ENCODE measurements around the gene ARHGAP8.

The ARHGAP8 gene

DNA sequence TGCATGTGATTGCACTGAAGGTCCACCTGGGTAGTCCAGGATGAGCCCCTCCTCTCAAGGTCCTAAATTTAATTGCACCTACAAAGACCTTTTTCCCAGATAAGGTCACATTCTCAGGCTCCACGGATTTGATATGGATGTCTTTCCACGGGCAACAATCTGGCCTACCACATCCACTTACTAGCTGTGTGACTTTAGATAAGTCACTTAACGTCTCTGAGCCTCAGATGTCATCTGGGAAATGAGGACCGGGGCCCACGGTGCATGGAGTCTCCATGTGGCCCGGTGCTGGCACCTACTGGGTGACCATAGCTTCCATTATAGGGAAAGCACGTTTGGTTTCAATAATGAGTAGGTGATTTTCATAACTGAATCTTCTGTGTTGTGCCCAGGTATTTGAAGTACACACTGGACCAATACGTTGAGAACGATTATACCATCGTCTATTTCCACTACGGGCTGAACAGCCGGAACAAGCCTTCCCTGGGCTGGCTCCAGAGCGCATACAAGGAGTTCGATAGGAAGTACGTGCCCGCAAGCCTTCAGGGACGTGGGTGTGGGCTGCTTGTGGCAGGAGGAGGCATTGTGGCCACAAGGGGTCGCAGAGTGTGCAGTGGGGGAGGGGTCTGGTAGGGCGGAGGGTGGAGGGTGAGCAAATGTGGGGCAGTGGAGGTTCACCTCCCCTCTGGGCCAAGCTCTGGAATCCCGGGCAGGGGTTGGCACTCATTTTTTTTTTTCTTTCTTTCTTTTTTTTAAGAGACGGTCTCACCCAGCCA is 55.7 kb downstream of the ARHGAP8 start:
- Mint-ChIP-seq H3K27ac (no peak overlapping the region), H3K36me3 (ENCODE audit: low read depth) (no peaks in the 10 kb centered on the region), H3K9me3 (no peaks in the 10 kb centered on the region), H3K4me3 (no peak overlapping the region), H3K27me3 (peaks cover 4% of the 10 kb centered on the region), H3K4me1 (ENCODE audit: low read depth) (no peaks in the 10 kb centered on the region)

DNA sequence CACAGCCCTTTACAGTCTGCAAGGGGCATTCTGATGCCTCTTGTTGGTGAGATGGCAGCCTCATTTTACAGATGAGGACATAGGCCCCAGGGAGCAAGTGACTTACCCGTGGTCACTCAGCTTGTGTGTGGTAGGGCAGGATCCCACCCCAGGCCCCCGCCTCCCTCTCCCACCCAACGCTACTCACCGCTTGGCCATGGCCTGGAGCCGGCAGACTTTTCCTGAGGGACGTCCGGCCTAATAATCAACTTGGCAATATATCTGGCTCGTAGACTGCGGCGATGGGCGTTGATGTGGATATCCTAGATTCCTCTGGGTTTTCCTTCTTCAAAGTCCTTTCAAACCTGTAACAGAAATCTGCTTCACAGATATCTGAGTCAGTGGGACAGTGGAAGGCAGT is 57.1 kb downstream of the ARHGAP8 start:
- H3K4me1 Mint-ChIP-seq (ENCODE audit: low read depth): no peaks in the 10 kb centered on the region
- no peak overlapping the region for H3K4me3 Mint-ChIP-seq
- H3K27ac Mint-ChIP-seq: no peak overlapping the region
- peaks cover 4% of the 10 kb centered on the region for H3K27me3 Mint-ChIP-seq
- H3K9me3 Mint-ChIP-seq: no peaks in the 10 kb centered on the region
- no peaks in the 10 kb centered on the region for H3K36me3 Mint-ChIP-seq (ENCODE audit: low read depth)

DNA sequence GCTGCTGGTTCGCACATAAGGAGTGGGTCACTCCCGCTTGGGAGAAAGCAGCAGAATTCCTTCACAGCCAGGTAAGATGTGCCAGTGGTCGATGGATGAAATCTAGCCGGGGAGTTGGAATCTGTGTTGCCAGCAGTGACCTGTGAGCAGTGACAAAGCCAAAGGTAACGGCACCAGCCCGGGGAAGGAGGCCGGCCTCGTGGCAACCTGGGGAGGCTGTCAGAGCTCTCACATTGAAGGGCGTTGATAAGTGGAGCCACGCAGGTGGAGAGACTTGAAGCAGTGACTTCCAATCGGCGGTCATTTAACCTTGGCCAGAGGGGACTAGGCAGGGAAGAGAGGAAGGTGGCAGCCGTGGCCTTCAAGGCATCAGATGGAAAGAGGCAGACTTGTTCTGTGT is 58.8 kb downstream of the ARHGAP8 start:
- peaks cover 2% of the 10 kb centered on the region for H3K27me3 Mint-ChIP-seq
- H3K36me3 Mint-ChIP-seq (ENCODE audit: low read depth): no peaks in the 10 kb centered on the region
- H3K4me1 Mint-ChIP-seq (ENCODE audit: low read depth): no peaks in the 10 kb centered on the region
- H3K9me3 Mint-ChIP-seq: no peaks in the 10 kb centered on the region
- H3K4me3 Mint-ChIP-seq: no peak overlapping the region
- H3K27ac Mint-ChIP-seq: no peak overlapping the region

DNA sequence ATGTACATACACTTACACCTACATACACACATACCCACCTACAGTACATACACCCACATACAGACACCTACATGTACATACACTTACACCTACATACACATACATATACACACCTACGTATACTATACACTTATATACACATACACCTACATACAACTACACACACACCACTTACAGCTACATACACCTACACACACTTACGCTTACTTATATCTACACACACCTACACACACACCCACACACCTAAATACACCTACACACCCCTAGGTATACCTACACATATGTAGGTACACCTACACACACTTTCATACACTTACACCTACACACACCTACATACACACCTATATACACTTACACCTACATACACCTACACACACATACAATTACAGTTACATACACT is 61.0 kb downstream of the ARHGAP8 start:
- no peaks in the 10 kb centered on the region for H3K27me3 Mint-ChIP-seq
- H3K36me3 Mint-ChIP-seq (ENCODE audit: low read depth): no peaks in the 10 kb centered on the region
- no peaks in the 10 kb centered on the region for H3K9me3 Mint-ChIP-seq
- no peak overlapping the region for H3K4me3 Mint-ChIP-seq
- no peaks in the 10 kb centered on the region for H3K4me1 Mint-ChIP-seq (ENCODE audit: low read depth)
- H3K27ac Mint-ChIP-seq: no peak overlapping the region

DNA sequence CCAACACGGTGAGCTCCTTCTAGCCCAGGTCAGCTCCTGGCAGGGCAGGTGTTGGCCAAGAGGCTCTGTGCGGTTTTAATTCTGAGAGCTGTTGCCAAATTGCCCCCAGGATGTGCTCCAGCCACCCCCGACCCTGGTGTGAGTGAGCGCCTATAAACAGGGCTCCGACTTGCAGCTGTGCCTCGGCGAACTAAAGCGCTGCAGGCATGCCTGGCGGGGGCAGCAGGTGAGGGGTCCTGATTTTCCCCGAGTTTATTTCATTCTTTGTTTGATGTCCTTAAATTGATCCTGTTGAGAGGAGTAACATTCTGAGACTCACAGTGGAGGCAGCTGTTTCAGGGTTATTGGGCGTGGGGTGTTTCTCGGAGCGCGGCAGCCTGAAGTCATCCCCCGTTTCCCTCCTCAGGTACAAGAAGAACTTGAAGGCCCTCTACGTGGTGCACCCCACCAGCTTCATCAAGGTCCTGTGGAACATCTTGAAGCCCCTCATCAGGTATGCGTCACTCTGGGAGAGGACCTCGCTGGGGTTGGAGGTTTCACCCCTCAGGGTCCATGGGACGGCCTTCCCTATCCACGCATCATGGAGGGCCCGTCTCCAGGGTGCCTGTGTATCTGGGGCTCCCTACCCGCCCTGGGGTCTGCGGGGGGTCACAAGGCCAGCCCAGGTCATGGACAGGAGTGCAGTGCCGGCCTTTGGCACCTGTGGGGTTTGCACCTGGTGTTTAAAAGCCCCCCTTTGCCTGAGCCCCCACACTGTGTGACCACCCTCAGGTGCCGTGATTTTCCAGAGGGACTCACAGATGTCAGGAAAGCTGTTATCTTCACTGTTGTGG is 62.1 kb downstream of the ARHGAP8 start:
- H3K4me3 Mint-ChIP-seq: no peak overlapping the region
- no peaks in the 10 kb centered on the region for H3K9me3 Mint-ChIP-seq
- no peaks in the 10 kb centered on the region for H3K36me3 Mint-ChIP-seq (ENCODE audit: low read depth)
- no peak overlapping the region for H3K27ac Mint-ChIP-seq
- H3K27me3 Mint-ChIP-seq: no peaks in the 10 kb centered on the region
- no peaks in the 10 kb centered on the region for H3K4me1 Mint-ChIP-seq (ENCODE audit: low read depth)

GRCh38 chr22:44815099-44816070 is 63.0 kb downstream of the ARHGAP8 start:
- Mint-ChIP-seq H3K36me3 (ENCODE audit: low read depth) (no peaks in the 10 kb centered on the region), H3K27me3 (no peaks in the 10 kb centered on the region), H3K9me3 (no peaks in the 10 kb centered on the region), H3K4me1 (ENCODE audit: low read depth) (no peaks in the 10 kb centered on the region), H3K27ac (no peak overlapping the region), H3K4me3 (no peak overlapping the region)

- H3K27ac Mint-ChIP-seq: no peak overlapping the region
- no peaks in the 10 kb centered on the region for H3K9me3 Mint-ChIP-seq
- no peaks in the 10 kb centered on the region for H3K4me1 Mint-ChIP-seq (ENCODE audit: low read depth)
- H3K4me3 Mint-ChIP-seq: no peak overlapping the region
- H3K27me3 Mint-ChIP-seq: no peaks in the 10 kb centered on the region
- H3K36me3 Mint-ChIP-seq (ENCODE audit: low read depth): no peaks in the 10 kb centered on the region
Measured at GRCh38 chr22:44816141-44816540, 63.8 kb downstream of the ARHGAP8 start.

- no peaks in the 10 kb centered on the region for H3K36me3 Mint-ChIP-seq (ENCODE audit: low read depth)
- no peaks in the 10 kb centered on the region for H3K4me1 Mint-ChIP-seq (ENCODE audit: low read depth)
- H3K27me3 Mint-ChIP-seq: no peaks in the 10 kb centered on the region
- H3K9me3 Mint-ChIP-seq: no peaks in the 10 kb centered on the region
- no peak overlapping the region for H3K4me3 Mint-ChIP-seq
- H3K27ac Mint-ChIP-seq: no peak overlapping the region
Measured at GRCh38 chr22:44818727-44819126, 66.4 kb downstream of the ARHGAP8 start.

GRCh38 chr22:44819966-44820631 is 67.7 kb downstream of the ARHGAP8 start:
- Mint-ChIP-seq H3K27me3 (no peaks in the 10 kb centered on the region), H3K36me3 (ENCODE audit: low read depth) (no peaks in the 10 kb centered on the region), H3K4me1 (ENCODE audit: low read depth) (no peaks in the 10 kb centered on the region), H3K9me3 (no peaks in the 10 kb centered on the region), H3K4me3 (no peak overlapping the region), H3K27ac (no peak overlapping the region)

DNA sequence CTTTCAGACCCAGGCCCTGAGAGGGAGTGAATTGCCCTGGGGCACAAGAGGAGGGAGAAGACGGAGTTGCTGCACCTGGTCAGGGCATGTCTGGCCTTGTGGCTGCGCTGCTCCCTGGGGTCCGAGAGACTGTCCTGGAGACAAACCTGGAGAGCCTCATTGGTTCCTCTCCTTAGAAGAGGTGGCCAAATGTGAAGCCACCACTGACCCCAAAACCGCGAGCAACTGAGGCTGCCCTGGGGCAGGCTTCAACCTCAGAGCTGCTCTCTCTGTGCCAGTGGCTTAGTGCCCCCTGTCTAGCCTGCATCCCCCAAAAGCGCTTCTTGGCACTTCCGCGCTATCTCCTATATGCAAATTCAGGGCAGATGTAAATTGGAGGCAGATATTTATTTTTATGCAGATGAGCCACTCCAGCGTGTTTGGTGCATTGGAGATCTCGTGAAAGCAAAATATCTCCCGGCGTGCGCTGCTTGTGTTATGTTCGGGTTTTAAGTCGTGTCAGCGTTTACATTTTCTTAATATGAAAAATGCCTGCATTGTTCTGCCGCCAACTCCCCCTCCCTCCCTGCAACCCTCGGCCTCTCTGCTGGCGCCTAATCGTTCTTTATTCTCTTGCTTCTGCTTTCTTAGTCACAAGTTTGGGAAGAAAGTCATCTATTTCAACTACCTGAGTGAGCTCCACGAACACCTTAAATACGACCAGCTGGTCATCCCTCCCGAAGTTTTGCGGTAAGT is 69.5 kb downstream of the ARHGAP8 start:
- Mint-ChIP-seq H3K27ac (no peak overlapping the region), H3K9me3 (no peaks in the 10 kb centered on the region), H3K27me3 (peaks cover 2% of the 10 kb centered on the region), H3K36me3 (ENCODE audit: low read depth) (no peaks in the 10 kb centered on the region), H3K4me1 (ENCODE audit: low read depth) (no peaks in the 10 kb centered on the region), H3K4me3 (no peak overlapping the region)

DNA sequence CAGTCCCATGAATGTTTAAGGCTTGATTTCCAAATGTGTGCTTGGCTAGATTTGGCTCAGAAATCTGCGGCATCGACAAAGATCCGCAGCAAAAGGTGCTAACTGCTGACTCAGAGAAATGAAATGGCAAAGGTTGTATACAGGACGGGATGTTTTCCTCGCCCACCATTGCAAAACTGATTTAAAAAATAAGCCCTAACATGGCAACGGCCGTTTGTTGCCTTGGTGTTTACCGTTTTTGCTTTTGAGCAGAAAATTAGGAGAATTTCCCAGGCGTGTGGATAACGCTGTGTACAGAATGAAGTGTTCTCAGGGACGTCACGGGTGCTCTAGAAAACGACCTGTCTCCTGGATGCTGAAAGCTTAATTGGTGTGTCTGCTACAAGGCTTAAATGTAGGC is 70.2 kb downstream of the ARHGAP8 start:
- Mint-ChIP-seq H3K27me3 (peaks cover 4% of the 10 kb centered on the region), H3K4me3 (no peak overlapping the region), H3K27ac (no peak overlapping the region), H3K36me3 (ENCODE audit: low read depth) (no peaks in the 10 kb centered on the region), H3K9me3 (no peaks in the 10 kb centered on the region), H3K4me1 (ENCODE audit: low read depth) (no peaks in the 10 kb centered on the region)

DNA sequence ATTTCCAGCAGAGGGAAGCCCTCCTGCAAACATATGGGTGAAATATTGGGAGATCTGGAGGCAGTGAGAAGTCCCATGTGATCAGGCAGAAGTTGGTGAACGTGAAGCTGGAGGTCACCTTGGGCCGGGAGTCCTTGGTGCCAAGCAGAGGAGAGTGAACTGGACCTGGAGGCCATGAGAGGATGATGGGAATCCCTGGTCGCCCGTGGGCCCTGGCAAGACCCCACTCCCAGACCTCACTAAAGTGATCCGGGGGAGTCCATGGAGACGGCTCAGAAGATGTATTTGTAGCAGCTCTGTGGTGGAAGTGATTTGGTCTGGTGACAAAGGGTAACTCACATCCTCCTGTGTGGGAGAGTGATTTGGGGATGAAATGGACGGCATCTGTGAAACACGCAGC is 71.0 kb downstream of the ARHGAP8 start:
- H3K4me1 Mint-ChIP-seq (ENCODE audit: low read depth): no peaks in the 10 kb centered on the region
- peaks cover 7% of the 10 kb centered on the region for H3K27me3 Mint-ChIP-seq
- H3K4me3 Mint-ChIP-seq: no peak overlapping the region
- H3K9me3 Mint-ChIP-seq: no peaks in the 10 kb centered on the region
- no peak overlapping the region for H3K27ac Mint-ChIP-seq
- no peaks in the 10 kb centered on the region for H3K36me3 Mint-ChIP-seq (ENCODE audit: low read depth)

DNA sequence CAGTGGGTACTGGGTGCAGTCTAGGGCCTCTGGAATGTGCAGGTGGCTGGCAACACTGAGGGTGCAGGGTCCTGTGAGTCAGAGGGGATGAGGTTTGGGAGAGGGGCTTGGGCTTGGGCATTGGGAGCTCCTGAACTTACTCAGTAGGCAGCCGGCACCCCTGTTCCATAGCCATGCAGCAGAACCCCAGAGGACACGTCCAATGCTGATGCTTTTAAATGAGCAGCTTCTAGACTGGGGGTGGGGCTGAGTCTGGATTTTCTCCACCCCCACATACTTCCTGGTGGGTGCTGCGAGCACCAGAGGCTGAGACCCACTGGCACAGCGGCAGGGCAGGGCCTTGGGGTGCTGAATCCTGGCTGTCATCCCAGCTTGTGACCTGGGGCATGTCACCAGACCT is 71.4 kb downstream of the ARHGAP8 start:
- Mint-ChIP-seq H3K36me3 (ENCODE audit: low read depth) (no peaks in the 10 kb centered on the region), H3K27me3 (peaks cover 7% of the 10 kb centered on the region), H3K4me1 (ENCODE audit: low read depth) (no peaks in the 10 kb centered on the region), H3K9me3 (no peaks in the 10 kb centered on the region), H3K4me3 (no peak overlapping the region), H3K27ac (no peak overlapping the region)

DNA sequence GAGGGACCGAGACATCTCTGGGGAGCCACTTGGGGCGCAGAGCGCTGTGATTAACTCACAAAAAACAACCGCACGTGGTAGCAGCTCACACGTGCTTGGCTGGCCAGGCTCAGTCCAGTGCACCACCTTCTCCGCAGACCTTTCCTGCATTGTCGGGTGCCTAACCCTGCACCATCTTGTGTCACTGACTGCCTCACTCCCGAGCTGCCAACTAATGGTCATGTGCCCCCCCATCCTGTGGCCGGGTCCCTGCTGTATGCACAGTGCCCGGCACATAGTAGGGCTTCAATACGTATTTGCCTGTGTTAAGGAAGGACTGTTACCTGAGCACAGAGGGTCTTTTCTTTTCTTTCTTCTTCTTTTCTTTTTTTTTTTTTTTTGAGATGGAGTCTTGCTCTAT is 71.9 kb downstream of the ARHGAP8 start:
- Mint-ChIP-seq H3K27ac (no peak overlapping the region), H3K9me3 (no peaks in the 10 kb centered on the region), H3K4me3 (no peak overlapping the region), H3K27me3 (peaks cover 7% of the 10 kb centered on the region), H3K36me3 (ENCODE audit: low read depth) (no peaks in the 10 kb centered on the region), H3K4me1 (ENCODE audit: low read depth) (no peaks in the 10 kb centered on the region)
